Astrocyte of the hippocampus (primary cell): ENCODE results near the gene ZC3H8.
"Not testable (repeated sequence)": the region's sequence is repeated elsewhere in the genome, so short reads cannot be mapped to it uniquely, and the experiment has no call there.

ENCODE experiments used
- DNase-seq: peaks from one replicate; pipeline ENCODE4 v3.0.0; 2011; ENCODE audit warnings: low read depth, low spot score

Gene ZC3H8

DNA sequence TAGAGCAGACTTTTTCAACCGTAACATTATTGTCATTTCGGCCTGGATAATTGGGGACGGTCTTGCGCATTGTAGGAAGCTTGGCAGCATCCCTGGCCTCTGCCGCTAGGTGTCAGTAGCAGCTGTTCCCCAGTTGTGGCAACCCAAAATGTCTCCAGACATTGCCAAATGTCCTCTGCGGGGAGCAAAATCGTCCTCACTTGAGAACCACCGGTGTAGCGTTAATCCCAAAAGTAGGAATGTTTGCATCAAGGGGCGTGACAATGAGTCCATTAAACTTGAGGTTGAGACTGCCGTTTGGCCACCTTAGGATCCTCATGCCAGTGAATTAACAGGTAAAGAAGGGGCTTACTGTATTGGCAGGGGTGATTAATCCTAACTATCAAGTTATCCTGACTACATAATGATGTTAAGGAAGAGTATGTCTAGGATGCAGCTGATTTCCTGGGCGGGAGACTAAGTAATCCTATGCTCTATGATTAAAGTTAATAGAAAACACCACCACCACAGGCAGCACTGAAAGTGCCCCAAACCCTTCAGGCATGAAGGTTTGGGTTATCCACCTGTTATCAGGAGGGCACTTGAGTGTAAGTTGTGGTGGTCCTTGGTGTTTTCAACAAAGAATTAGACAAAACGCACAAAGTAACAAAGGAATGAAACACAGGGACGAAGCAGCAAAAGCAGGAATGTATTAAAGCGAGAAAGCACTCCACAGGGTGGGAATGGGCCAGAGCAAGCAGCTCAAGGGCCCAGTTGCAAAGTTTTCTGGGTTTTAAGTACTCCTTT is 4.9 kb upstream of the ZC3H8 start:
- peak; percentile 85 for DNase-seq

DNA sequence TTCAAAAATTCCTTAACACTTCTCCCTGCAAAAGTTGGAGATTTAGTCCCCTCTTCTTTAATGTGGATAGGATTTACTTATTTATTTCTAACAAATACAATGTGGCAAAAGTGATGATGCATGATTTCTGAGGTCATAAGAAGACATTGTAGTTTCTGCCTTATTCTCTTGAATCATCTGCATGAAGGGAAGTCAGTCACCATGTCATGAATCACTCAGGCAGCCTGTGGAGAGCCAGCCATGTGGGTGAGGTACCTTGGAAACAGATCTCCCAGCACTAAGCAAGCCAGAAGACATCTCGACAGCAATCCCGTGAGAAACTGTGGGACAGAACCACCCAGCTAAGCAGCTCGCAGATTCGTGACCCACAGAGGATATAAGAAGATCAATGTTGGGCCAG is 2.7 kb upstream of the ZC3H8 start:
- DNase-seq = peak; percentile 23

DNA sequence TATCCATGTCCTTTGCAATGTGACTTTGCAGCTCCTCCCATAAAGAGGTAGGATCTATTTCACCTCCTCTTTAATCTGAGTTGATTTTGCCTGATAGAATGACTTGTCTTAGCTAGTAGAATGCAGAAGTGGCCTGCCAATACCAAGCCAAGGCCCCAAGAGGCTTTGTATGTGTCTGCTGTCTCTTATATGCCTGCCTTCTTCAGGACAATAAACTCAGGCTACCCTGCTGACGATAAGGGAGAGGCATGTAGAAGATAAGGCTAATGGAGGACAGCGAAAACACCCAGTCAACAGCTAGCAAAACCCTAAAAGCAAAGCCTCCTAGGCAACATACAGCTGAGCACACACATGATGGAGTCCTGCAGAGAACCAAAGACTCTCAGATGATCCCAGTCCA is 1.8 kb upstream of the ZC3H8 start:
- no peak for DNase-seq

- DNase-seq = no peak
Measured at GRCh38 chr2:112255875-112256274, 1.0 kb upstream of the ZC3H8 start.

DNA sequence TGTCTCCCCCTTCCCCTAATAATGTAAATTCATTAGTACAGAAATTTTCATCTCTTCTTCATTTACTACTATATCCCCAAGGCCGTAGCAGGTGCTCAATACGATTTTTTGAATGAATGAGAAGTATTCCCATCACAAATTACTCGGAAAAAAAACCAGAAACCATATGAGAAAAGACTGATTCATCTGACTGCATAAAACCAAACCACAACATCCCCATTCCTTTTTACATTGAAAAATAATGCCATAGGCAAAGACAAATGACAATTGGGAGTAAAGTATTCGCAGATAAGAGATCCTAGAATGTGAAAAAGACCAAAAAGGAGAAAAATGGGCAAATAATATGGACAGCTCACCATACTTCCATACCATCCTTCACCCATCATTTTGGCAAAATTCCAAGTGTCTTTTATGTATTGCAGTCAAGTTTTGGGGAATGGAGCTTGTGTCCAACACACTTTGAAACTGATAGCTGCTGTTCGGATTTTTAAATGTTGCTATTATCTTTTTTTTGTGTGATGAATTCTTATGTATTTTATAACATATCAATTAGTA is 1.5 kb downstream of the ZC3H8 start:
- DNase-seq = no peak

- no peak for DNase-seq
Measured at GRCh38 chr2:112251271-112251670, 3.6 kb downstream of the ZC3H8 start.

DNA sequence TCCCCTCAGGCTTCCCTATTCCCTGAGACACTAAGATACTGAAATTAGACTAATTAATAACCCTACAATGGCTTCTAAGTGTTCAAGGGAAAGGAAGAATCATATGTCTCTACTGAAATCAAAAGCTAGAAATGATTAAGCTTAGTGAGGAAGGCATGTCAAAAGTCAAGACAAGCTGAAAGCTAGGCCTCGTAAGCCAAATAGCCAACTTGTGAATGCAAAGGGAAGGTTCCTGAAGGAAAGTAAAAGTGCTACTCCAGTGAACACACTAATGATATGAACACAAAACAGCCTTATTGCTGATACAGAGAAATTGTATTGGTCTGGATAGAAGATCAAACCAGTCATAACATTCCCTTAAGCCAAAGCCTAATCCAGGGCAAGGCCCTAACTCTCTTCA is 10.0 kb downstream of the ZC3H8 start:
- no peak for DNase-seq

GRCh38 chr2:112243233-112243632 is 11.6 kb downstream of the ZC3H8 start:
- no peak for DNase-seq

- no peak for DNase-seq
Measured at GRCh38 chr2:112242384-112242783, 12.5 kb downstream of the ZC3H8 start.

GRCh38 chr2:112239862-112240261 is 15.0 kb downstream of the ZC3H8 start:
- no peak for DNase-seq

DNA sequence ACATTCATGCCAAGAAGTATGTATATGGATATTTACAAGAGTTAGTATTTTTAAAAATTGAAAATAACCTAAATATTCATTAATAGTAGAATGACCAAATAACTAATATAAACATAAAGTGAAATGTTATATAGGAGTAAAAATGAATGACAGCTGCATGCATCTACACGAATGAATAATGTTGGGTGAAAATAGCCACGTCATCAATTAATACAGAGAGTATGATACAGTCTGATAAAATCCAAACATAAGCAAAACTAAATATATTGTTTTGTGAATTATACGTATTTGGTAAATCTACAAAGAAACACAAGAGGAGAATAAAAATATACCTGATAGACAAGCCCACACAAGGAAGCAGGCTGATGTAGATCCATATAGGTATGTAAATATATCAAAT is 24.5 kb downstream of the ZC3H8 start:
- no peak for DNase-seq

- peak; percentile 14 for DNase-seq
Measured at GRCh38 chr2:112229348-112229747, 25.5 kb downstream of the ZC3H8 start.

DNA sequence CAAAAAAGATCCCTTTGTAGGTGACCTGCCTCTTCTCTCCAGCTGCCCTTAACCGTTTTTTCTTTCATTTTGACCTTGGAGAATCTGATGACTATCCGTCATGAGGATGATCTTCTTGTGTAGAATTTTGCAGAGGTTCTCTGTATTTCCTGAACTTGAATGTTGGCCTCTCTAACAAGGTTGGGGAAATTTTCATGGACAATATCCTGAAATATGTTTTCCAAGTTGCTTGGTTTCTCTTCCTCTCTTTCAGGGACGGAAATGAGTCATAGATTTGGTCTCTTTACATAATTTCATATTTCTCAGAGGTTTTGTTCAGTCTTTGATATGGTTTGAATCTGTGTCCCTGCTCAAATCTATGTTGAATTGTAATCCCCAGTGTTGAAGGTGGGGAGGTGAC is 34.0 kb downstream of the ZC3H8 start:
- DNase-seq = no peak

GRCh38 chr2:112220186-112220585 is 34.7 kb downstream of the ZC3H8 start:
- no peak for DNase-seq

GRCh38 chr2:112217854-112218253 is 37.0 kb downstream of the ZC3H8 start:
- DNase-seq = no peak

DNA sequence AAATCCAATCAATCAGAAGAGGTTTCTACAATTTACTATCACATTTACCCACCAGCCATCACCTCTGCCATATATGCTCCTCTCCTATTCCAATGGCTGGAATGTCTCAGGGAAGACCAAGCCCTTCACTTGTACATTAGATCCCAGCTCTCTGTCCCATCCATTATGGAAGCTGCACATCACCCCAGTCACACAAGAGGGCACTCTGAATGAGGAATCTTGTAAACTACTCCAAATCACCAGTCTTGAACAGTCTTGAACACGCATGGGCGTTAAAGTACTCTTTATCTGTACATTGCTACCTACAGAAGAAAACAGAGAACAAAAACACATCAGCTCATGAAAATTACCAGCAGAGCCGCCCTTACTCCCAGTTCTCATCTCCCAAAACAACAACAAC is 38.7 kb downstream of the ZC3H8 start:
- peak; percentile 2 for DNase-seq

- DNase-seq = not testable (repeated sequence)
Measured at GRCh38 chr2:112207905-112208304, 46.9 kb downstream of the ZC3H8 start.

DNA sequence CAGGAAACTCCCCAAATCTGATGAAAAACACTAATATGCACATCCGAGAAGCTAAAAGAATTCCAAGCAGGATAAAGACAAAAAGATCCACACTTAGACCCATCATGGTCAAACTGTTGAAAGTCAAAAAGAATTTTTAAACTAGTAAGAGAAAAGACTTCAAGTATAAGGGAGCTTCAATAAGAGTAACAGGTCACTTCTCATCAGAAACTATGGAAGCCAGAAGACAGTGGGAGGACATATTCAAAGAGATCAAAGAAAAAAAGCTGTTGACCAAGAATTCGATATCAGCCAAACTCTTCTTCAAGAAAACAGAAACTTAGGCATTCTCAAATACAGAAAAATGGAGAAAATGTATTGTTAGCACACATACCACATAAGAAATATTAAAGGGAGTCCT is 50.4 kb downstream of the ZC3H8 start:
- no peak for DNase-seq

DNA sequence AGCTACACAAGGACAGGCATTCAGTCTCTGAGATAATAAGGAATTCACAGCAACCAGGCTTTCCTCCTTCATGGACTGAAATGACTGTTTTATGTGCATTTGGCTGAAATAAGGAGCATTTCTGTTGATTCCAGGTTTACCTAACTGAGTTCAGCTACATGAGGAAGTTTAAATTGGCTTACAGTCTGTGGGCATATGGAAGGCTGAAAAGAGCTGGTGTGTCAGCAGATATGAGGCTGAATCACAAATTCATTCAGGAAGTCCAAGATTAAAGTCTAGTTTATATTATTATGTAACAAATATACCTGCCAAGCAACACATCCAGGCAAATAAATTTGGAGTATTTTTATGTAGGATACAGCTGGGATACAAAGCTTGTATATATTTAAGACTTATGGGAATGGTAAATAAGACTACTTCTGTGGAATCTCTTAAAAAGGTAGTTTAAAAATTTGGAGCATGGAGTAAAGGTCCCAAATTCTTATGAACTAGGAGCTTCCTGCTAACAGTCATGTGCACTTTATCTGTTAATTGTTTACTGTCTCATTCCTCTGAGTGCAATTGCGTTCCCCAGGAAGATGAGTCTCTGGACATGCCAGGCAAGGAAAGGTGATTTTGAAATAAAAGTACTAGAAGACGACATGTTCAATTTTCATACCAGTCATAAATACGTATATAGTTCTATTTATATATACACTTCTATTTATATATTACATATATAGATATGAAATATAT is 53.0 kb downstream of the ZC3H8 start:
- no peak for DNase-seq

GRCh38 chr2:112199188-112199587 is 55.7 kb downstream of the ZC3H8 start:
- no peak for DNase-seq

- DNase-seq = no peak
Measured at GRCh38 chr2:112198780-112199179, 56.1 kb downstream of the ZC3H8 start.

- DNase-seq = no peak
Measured at GRCh38 chr2:112197868-112198267, 57.0 kb downstream of the ZC3H8 start.

DNA sequence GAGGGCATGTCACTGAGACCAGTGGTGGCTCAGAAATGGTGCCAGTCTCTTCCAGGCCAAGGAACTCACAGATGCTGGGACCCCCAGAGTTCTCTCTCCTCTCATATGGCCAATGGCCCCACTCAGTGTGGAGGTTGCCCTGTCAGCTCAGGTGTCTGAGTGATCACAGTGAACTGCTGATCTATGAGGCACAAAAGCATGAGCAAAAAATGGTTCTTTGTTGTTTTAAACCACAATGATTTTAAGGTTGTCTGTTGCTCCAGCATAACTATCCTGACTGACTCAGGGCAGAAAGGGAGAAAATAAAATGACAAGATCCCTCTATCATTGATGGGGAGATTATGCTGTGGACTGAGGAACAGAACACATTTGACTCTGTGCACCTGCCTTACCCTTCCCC is 58.9 kb downstream of the ZC3H8 start:
- DNase-seq = no peak
